GM18873 (cell line): ENCODE results near the gene CYP17A1.

ENCODE experiments used
- ATAC-seq: cut with Tn5 transposase; IDR thresholded peaks from one replicate; pipeline ENCODE4 v1.9.1; 2021; ENCODE audit warnings: mild to moderate bottlenecking, moderate library complexity, moderate number of reproducible peaks; ENCODE audit not compliant: unreplicated experiment, low FRiP score

Gene CYP17A1

GRCh38 chr10:102811346-102811745, 25.9 kb downstream of the CYP17A1 start:
- no peak for ATAC-seq

DNA sequence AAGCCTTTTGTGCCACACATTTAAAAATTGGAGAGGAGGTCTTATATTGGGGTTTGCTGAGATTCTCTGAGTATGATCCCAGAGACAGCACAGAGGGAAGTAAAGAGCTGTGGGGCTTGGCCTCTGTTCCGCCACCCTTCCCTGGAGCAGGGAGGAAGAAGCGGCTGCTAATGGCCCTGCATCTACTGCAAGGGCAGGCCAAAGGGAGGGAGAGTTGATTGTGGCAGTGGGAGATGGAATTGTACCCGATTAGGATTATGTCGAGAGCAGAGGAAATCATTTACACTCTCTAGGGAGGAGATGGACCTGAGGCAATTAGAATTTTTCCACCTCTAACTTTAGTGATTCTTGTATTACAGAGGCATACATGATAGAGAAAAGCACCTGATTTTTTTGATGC, 28.8 kb downstream of the CYP17A1 start:
- ATAC-seq: no peak

DNA sequence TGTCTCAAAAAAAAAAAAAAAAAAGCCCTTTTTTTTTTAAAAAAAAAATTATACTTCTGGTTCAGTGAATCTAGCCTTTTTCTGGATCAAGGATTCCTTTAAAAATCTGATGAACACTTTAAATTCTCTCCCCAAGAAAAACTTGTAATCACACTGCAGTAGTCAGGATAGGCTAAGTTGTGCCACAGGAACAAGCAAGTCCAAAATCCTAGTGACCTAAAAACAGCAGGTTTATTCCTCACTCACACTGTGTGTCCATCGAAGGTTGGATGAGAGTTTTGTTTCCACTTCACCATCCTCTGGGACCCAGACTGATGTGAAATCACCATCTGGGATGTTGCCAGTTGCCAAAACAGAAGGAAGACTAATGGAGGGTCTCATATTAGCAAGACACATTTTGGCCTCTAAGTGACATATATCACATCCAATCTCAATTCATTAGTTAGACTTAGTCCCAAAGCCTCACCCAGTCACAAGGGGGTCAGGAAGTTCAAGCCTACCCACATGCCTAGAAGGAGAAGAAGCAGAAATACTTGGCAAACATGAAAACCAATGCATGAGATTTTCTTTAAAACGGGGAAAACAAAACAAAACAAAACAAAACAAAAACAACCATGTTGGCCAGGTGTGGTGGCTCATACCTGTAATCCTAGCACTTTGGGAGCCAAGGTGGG, 32.7 kb downstream of the CYP17A1 start:
- ATAC-seq: no peak

- no peak for ATAC-seq
Observed at GRCh38 chr10:102802920-102803534, 34.2 kb downstream of the CYP17A1 start.

DNA sequence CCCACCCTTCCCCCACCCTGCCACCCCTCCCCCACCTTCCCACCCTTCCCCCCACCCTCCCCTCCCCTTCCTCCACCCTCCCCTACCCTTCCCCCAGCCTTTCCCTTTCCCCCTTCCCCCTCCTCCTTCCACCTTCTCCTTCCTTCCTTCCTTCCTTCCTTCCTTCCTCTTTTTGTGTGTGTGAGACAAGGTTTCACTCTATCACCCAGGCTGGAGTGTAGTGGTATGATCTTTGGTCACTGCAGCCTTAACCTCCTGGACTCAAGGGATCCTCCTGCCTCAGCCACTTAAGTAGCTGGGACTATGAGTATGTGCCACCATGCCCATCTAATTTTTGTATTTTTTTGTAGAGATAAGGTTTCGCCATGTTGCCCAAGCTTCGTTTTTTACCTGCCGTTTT, 35.2 kb downstream of the CYP17A1 start:
- ATAC-seq: no peak

DNA sequence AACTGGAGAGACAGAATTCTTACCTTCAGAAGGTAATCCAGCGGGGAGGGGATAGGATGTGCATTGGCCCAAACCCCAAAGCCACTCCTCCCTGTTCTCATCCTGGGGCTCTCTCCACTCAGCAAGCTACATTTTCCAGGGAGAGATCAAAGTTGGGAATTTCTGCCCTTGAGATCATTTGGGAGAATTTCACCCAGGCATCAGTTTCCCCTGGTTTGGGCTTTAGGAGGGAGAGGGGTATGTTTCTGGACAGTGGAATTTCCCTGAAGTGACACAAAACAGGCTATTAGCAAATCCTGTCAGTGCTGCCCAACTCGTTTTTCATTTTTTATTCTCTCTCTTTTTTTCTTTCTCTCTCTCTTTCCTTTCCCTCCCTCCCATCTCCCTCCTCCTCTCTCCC, 35.7 kb downstream of the CYP17A1 start:
- ATAC-seq: no peak

GRCh38 chr10:102800611-102801335, 36.4 kb downstream of the CYP17A1 start:
- ATAC-seq: no peak

GRCh38 chr10:102799691-102800471, 37.3 kb downstream of the CYP17A1 start:
- ATAC-seq: no peak

DNA sequence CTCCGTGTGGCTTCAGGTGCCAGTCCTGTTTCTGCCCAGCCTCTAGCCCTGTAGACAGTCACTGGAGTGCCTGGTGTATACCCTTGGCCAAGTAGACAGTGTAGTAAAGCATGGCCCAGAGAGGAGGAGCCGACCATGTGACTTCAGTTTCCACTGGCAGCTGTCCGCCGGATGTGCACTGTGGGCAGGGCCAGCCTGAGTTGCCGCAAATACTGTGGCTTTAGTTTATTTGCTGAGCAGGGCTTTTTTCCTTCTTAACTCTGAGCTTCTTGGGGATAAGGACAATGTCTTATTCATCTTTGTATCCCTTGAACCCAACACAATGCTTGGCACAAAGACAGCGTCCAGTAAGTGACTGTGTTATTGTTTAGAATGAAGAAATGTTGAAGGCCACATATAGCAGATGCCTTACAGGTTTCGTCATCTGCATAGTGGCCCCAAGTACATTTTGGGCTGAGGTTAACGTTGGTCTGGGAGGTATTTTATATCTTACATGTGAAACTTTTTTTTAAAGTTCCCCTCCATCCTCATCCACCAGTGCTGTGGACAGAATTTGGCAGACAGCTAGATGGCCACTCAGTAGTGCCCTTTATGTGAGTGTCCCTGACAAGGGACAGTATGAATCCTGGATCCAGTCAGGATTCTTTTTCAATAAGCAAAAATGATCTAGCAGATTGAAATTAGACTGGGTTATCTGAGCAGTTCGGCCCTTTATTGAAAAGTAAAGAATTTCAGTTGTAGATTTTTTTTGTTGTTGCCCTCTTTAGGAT, 40.6 kb downstream of the CYP17A1 start:
- ATAC-seq: peak; percentile 68

GRCh38 chr10:102795453-102796406, 41.5 kb downstream of the CYP17A1 start:
- ATAC-seq: no peak

- ATAC-seq: no peak
Observed at GRCh38 chr10:102791754-102792395, 45.3 kb downstream of the CYP17A1 start.

GRCh38 chr10:102785818-102786217, 51.4 kb downstream of the CYP17A1 start:
- ATAC-seq: no peak

DNA sequence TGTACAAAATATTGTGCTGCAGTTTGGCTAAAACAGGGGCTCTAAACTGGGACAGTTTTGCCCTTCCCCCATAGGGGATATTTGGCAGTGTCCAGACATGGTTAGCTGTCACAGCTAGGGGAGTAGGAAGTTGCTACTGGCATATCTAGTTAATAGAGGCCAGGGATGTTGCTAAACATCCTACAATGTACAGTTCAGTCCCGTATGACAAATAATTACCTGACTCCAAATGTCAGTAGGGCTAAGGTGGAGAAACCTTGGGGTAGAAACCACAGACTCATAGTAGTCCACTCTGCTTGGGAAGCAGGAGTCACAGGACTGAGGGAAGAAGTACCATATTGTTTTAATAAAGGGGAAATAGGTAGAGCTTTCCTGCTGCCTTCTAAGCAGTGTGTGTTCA, 53.6 kb downstream of the CYP17A1 start:
- ATAC-seq: no peak

DNA sequence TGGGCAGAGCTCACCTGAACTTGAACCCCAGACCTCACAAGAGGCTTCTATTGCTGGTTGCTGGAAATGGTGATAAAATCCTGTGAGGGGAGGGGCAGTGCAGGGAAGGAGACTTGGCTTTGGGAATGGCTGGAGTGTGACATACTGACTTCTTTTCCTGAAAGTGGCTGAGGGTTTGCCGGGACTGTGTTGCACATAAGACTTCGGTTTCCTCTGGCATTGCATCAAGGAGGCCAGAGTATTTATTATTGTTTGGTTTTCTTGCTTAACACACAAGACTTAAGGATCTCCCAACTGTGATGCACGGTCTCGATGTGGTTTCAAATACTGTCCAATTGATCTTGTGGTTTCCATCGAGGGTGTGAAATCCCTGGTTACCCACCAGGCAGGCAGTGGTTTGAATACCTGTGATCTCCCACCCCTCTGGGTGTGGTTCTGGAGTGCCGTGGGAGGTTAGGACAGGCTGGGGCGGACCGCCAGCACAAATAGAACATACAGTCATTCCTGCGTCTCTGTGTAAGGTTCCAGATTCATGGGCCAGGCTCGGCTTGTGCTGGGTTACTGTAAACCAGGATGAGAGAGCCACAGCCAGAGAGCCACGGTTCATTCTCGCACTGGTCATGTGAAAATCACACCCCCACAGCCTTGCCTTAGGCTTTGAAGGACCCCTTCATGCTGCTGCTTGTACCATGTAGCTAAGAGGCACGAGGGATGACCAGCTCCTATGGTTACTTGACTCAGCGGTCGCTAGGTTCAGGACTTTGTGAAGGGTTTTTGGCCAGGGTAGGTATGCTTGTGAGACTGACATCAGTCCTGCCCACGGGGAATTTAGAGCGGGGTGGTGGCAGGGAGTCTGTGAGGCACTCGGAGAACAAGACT, 54.3 kb downstream of the CYP17A1 start:
- ATAC-seq: no peak

DNA sequence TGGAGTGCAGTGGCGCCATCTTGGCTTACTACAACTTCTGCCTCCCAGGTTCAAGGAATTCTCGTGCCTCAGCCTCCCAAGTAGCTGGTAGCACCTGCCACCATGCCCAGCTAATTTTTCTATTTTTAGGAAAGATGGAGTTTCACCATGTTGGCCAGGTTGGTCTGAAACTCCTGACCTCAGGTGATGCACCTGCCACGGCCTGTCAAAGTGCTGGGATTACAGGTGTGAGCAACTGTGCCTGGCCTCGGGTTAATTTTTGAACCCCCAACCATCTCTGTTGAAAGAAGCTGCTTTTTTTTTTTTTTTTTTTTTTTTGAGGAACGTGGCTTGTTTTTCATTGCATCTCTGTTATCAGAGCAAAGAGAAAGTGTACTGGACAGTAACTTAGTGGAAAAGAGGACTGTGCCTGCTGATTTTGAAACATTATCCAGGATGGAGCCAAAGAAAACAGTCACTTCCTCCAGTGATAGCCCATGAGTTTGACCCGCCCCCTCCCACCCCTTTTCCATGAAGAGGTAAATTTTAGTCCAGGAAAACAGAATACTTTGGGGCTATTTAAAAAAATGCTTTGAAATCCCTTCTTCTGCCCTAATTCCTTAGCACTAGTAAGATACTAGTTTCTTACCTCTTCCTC, 55.2 kb downstream of the CYP17A1 start:
- no peak for ATAC-seq

- ATAC-seq: no peak
Observed at GRCh38 chr10:102781090-102781920, 55.9 kb downstream of the CYP17A1 start.
